ENCODE measurements around the gene SH3TC2.
"Not testable (repeated sequence)": the region's sequence is repeated elsewhere in the genome, so short reads cannot be mapped to it uniquely, and the experiment has no call there.

Gene SH3TC2

GRCh38 chr5:149063017-149063687 is at the start of gene SH3TC2:
SH3TC2 (minus strand) TSS chr5:149063062; CDS start chr5:149063022, 40 bp downstream.
- no peak for DNase-seq (ENCODE audit: extremely low read depth in 1 of 2, low read depth in 1 of 2)

GRCh38 chr5:149110406-149110805 is 47.5 kb upstream of the SH3TC2 start:
- DNase-seq (ENCODE audit: extremely low read depth in 1 of 2, low read depth in 1 of 2): no peak

- no peak for DNase-seq (ENCODE audit: extremely low read depth in 1 of 2, low read depth in 1 of 2)
Observed at GRCh38 chr5:149108651-149109280, 45.9 kb upstream of the SH3TC2 start.

GRCh38 chr5:149100331-149100730 is 37.5 kb upstream of the SH3TC2 start:
- no peak for DNase-seq (ENCODE audit: extremely low read depth in 1 of 2, low read depth in 1 of 2)

GRCh38 chr5:149099920-149100319 is 37.1 kb upstream of the SH3TC2 start:
- no peak for DNase-seq (ENCODE audit: extremely low read depth in 1 of 2, low read depth in 1 of 2)

GRCh38 chr5:149094996-149095395 is 32.1 kb upstream of the SH3TC2 start:
- no peak for DNase-seq (ENCODE audit: extremely low read depth in 1 of 2, low read depth in 1 of 2)

GRCh38 chr5:149093625-149094024 is 30.8 kb upstream of the SH3TC2 start:
- DNase-seq (ENCODE audit: extremely low read depth in 1 of 2, low read depth in 1 of 2): no peak

GRCh38 chr5:149089796-149090195 is 26.9 kb upstream of the SH3TC2 start:
- no peak for DNase-seq (ENCODE audit: extremely low read depth in 1 of 2, low read depth in 1 of 2)

- DNase-seq (ENCODE audit: extremely low read depth in 1 of 2, low read depth in 1 of 2): no peak
Observed at GRCh38 chr5:149088686-149089085, 25.8 kb upstream of the SH3TC2 start.

GRCh38 chr5:149083846-149084245 is 21.0 kb upstream of the SH3TC2 start:
- no peak for DNase-seq (ENCODE audit: extremely low read depth in 1 of 2, low read depth in 1 of 2)

- no peak for DNase-seq (ENCODE audit: extremely low read depth in 1 of 2, low read depth in 1 of 2)
Observed at GRCh38 chr5:149082271-149082670, 19.4 kb upstream of the SH3TC2 start.

GRCh38 chr5:149080294-149080693 is 17.4 kb upstream of the SH3TC2 start:
- DNase-seq (ENCODE audit: extremely low read depth in 1 of 2, low read depth in 1 of 2): no peak

- DNase-seq (ENCODE audit: extremely low read depth in 1 of 2, low read depth in 1 of 2): no peak
Observed at GRCh38 chr5:149079883-149080282, 17.0 kb upstream of the SH3TC2 start.

- not testable (repeated sequence) for DNase-seq (ENCODE audit: extremely low read depth in 1 of 2, low read depth in 1 of 2)
Observed at GRCh38 chr5:149074071-149074470, 11.2 kb upstream of the SH3TC2 start.

GRCh38 chr5:149073213-149073612 is 10.4 kb upstream of the SH3TC2 start:
- no peak for DNase-seq (ENCODE audit: extremely low read depth in 1 of 2, low read depth in 1 of 2)

- DNase-seq (ENCODE audit: extremely low read depth in 1 of 2, low read depth in 1 of 2): no peak
Observed at GRCh38 chr5:149072791-149073190, 9.9 kb upstream of the SH3TC2 start.

GRCh38 chr5:149072376-149072775 is 9.5 kb upstream of the SH3TC2 start:
- DNase-seq (ENCODE audit: extremely low read depth in 1 of 2, low read depth in 1 of 2): no peak

GRCh38 chr5:149071756-149072155 is 8.9 kb upstream of the SH3TC2 start:
- DNase-seq (ENCODE audit: extremely low read depth in 1 of 2, low read depth in 1 of 2): no peak

- DNase-seq (ENCODE audit: extremely low read depth in 1 of 2, low read depth in 1 of 2): no peak
Observed at GRCh38 chr5:149071216-149071615, 8.4 kb upstream of the SH3TC2 start.

- DNase-seq (ENCODE audit: extremely low read depth in 1 of 2, low read depth in 1 of 2): no peak
Observed at GRCh38 chr5:149069711-149070110, 6.8 kb upstream of the SH3TC2 start.

GRCh38 chr5:149063896-149064478 is 1.1 kb upstream of the SH3TC2 start:
- no peak for DNase-seq (ENCODE audit: extremely low read depth in 1 of 2, low read depth in 1 of 2)

- DNase-seq (ENCODE audit: extremely low read depth in 1 of 2, low read depth in 1 of 2): no peak
Observed at GRCh38 chr5:149062371-149063016, 368 bp downstream of the SH3TC2 start.
